HCT116 (cell line): ENCODE measurements around the gene RPL29. TPM values are rescaled to one million over a fixed set of nuclear protein-coding genes. Genes with fewer than 3 reads are reported as not detected.

ENCODE experiments used
- ATAC-seq: fragments of 200-7000 bp; cut with Tn5 transposase; 2 replicates; pipeline ENCODE4 v1.9.1; 2020; ENCODE audit warnings: mild to moderate bottlenecking, moderate library complexity
- BruUV-seq: library from RNA; stranded (reverse); fragments of 400-500 nt; replicated peaks from 2 replicates; lab custom pipeline; 2021; lab: Mats Ljungman, UMichigan
- CTCF ChIA-PET: fragments of 300-600 bp; sonication (Branson Sonifier 250); formaldehyde crosslinking; loops from one replicate; lab custom pipeline; 2021; ENCODE audit warnings: antibody characterized with exemption; lab: Charles Lee
- POLR2A ChIA-PET: fragments of 300-600, 350-600 bp; sonication (Branson Sonifier 250); formaldehyde crosslinking; loops from one replicate; lab custom pipeline; 2021; ENCODE audit warnings: antibody characterized with exemption; lab: Charles Lee
- RAD21 ChIA-PET, 2 experiments: fragments of 300-600 bp; sonication (Branson Sonifier 250); formaldehyde crosslinking; loops; one replicate each; lab custom pipeline; 2023; ENCODE audit warnings: low total read pairs in 2 of 2; ENCODE audit not compliant: uncharacterized antibody in 2 of 2, unreplicated experiment in 2 of 2, low non-redundant PET in 1 of 2; lab: Charles Lee
- DNase-seq: peaks from one replicate; pipeline ENCODE4 v3.0.0-alpha.2; 2010; ENCODE audit warnings: low read depth, low spot score
- H2AFZ ChIP-seq: fragments of 200-600 bp; shearing (Covaris generic), sonication (generic); 2 replicates; pipeline ENCODE4 v1.6.1; 2017; ENCODE audit warnings: low read depth, mixed run types, mixed read lengths, antibody characterized with exemption, low read length; ENCODE audit not compliant: poor library complexity, severe bottlenecking
- H3K27ac ChIP-seq: 2 replicates; pipeline ENCODE4 v1.5.1; 2012; ENCODE audit warnings: low read depth, low read length
- H3K27me3 ChIP-seq: fragments of 200-600 bp; sonication (generic); 2 replicates; pipeline ENCODE4 v1.6.1; 2016; ENCODE audit warnings: mixed run types, low read length, mixed read lengths; ENCODE audit not compliant: insufficient read depth
- H3K36me3 ChIP-seq, 2 experiments: fragments of 200-500 bp in 1 of 2; fragments of 200-600 bp in 1 of 2; sonication (Bioruptor generic) in 1 of 2; sonication (generic) in 1 of 2; 2 replicates each; pipeline versions ENCODE4 v1.5.1 to v1.6.1; 2014 to 2016; ENCODE audit warnings: low read length in 2 of 2, inconsistent platforms in 1 of 2, mixed read lengths in 1 of 2, mixed run types in 1 of 2; ENCODE audit not compliant: insufficient read depth in 2 of 2, control insufficient read depth in 1 of 2
- H3K4me1 ChIP-seq, 2 experiments: fragments of 200-600 bp in 1 of 2; sonication (generic) in 1 of 2; 2 replicates each; pipeline versions ENCODE4 v1.5.1 to v1.6.1; 2012 to 2017; ENCODE audit warnings: low read length in 2 of 2, inconsistent platforms in 1 of 2, mild to moderate bottlenecking in 1 of 2, mixed read lengths in 1 of 2, mixed run types in 1 of 2, moderate library complexity in 1 of 2; ENCODE audit not compliant: insufficient read depth in 2 of 2, control insufficient read depth in 1 of 2
- H3K4me2 ChIP-seq: fragments of 200-600 bp; sonication (generic); 2 replicates; pipeline ENCODE4 v1.6.1; 2017; ENCODE audit warnings: mixed run types, low read length, mixed read lengths
- H3K4me3 ChIP-seq, 2 experiments: fragments of 200-600 bp in 1 of 2; sonication (generic) in 1 of 2; replicated peaks in 1 of 2; 2 replicates each; pipeline ENCODE4 v1.5.1; 2011 to 2016; ENCODE audit warnings: low read length in 2 of 2, control low read depth in 1 of 2, low read depth in 1 of 2, mild to moderate bottlenecking in 1 of 2, mixed read lengths in 1 of 2, mixed run types in 1 of 2
- H3K79me2 ChIP-seq: fragments of 200-600 bp; sonication (generic); 2 replicates; pipeline ENCODE4 v1.6.1; 2017; ENCODE audit warnings: mild to moderate bottlenecking, mixed run types, low read length, moderate library complexity, mixed read lengths; ENCODE audit not compliant: insufficient read depth
- H3K9ac ChIP-seq: fragments of 200-600 bp; sonication (generic); 2 replicates; pipeline ENCODE4 v1.6.1; 2016; ENCODE audit warnings: low read length, mixed read lengths
- H3K9me2 ChIP-seq: fragments of 200-600 bp; sonication (generic), shearing (Covaris generic); 2 replicates; pipeline ENCODE4 v1.6.1; 2017; ENCODE audit warnings: mixed run types, mild to moderate bottlenecking, moderate library complexity; ENCODE audit not compliant: insufficient read depth
- H3K9me3 ChIP-seq, 2 experiments: fragments of 200-500 bp in 1 of 2; fragments of 200-600 bp in 1 of 2; sonication (Bioruptor generic) in 1 of 2; sonication (generic) in 1 of 2; 2 replicates each; pipeline ENCODE4 v1.6.1; 2014 to 2017; ENCODE audit warnings: low read length in 2 of 2, mixed read lengths in 2 of 2, inconsistent platforms in 1 of 2, low read depth in 1 of 2, mild to moderate bottlenecking in 1 of 2, mixed run types in 1 of 2, moderate library complexity in 1 of 2; ENCODE audit not compliant: control insufficient read depth in 1 of 2, insufficient read depth in 1 of 2
- H4K20me1 ChIP-seq: fragments of 200-600 bp; sonication (generic), shearing (Covaris generic); 2 replicates; pipeline ENCODE4 v1.6.1; 2017; ENCODE audit warnings: mixed run types, mild to moderate bottlenecking, moderate library complexity; ENCODE audit not compliant: insufficient read depth
- ATF3 ChIP-seq: IDR thresholded peaks from 2 replicates; pipeline ENCODE4 v1.6.1; 2012
- CBX3 ChIP-seq: IDR thresholded peaks from 2 replicates; pipeline ENCODE4 v1.6.1; 2012; ENCODE audit warnings: low read depth
- CEBPB ChIP-seq: IDR thresholded peaks from 2 replicates; pipeline ENCODE4 v1.6.1; 2012; ENCODE audit warnings: low read depth
- EGR1 ChIP-seq: IDR thresholded peaks from 2 replicates; pipeline ENCODE4 v1.6.1; 2012; ENCODE audit warnings: low read depth
- ELF1 ChIP-seq: IDR thresholded peaks from 2 replicates; pipeline ENCODE4 v1.6.1; 2012; ENCODE audit warnings: low read depth, borderline replicate concordance
- EZH2 ChIP-seq: fragments of 200-600 bp; sonication (generic); IDR thresholded peaks from 2 replicates; pipeline ENCODE4 v1.6.1; 2017; ENCODE audit warnings: antibody characterized with exemption, mixed run types
- EZH2phosphoT487 ChIP-seq: fragments of 200-600 bp; IDR thresholded peaks from 2 replicates; pipeline ENCODE4 v1.6.1; 2018; ENCODE audit warnings: antibody characterized with exemption, borderline replicate concordance
- MAX ChIP-seq: IDR thresholded peaks from 2 replicates; pipeline ENCODE4 v1.6.1; 2012
- POLR2A ChIP-seq: IDR thresholded peaks from 2 replicates; pipeline ENCODE4 v1.7.0; 2011; ENCODE audit warnings: borderline replicate concordance; ENCODE audit not compliant: insufficient read depth, insufficient read length; ENCODE audit errors: extremely low read depth
- RAD21 ChIP-seq: IDR thresholded peaks from 2 replicates; pipeline ENCODE4 v1.6.1; 2012; ENCODE audit warnings: low read depth, mild to moderate bottlenecking
- SIN3A ChIP-seq: IDR thresholded peaks from 2 replicates; pipeline ENCODE4 v1.6.1; 2012; ENCODE audit warnings: low read depth
- SP1 ChIP-seq: IDR thresholded peaks from 2 replicates; pipeline ENCODE4 v1.6.1; 2012; ENCODE audit warnings: low read depth
- SRF ChIP-seq: IDR thresholded peaks from 2 replicates; pipeline ENCODE4 v1.6.1; 2012; ENCODE audit warnings: low read depth
- ZBTB33 ChIP-seq: IDR thresholded peaks from 2 replicates; pipeline ENCODE4 v1.6.1; 2011; ENCODE audit warnings: mild to moderate bottlenecking, low read length, moderate library complexity; ENCODE audit not compliant: insufficient replicate concordance; ENCODE audit errors: extremely low read depth
- ZNF274 ChIP-seq: fragments of 200-500 bp; sonication (Bioruptor generic); IDR thresholded peaks from 2 replicates; pipeline ENCODE4 v1.6.1; 2014; ENCODE audit warnings: mild to moderate bottlenecking, low read depth, low read length, inconsistent platforms
- intact Hi-C: fragments of 100-400 bp; cut with micrococcal nuclease; formaldehyde crosslinking; loops from 2 replicates; pipeline ENCODE4 v1.10.0; 2022
- total RNA-seq: library from RNA; stranded (reverse); gene quantifications from one replicate; pipeline ENCODE4 v1.2.1, GENCODE V29; 2021; ENCODE audit not compliant: unreplicated experiment
- TF ChIP-seq, protein P1 (sequence below), 3 experiments: fragments of 200-600 bp in 1 of 3; sonication (generic) in 1 of 3; IDR thresholded peaks in 2 of 3; conservative IDR thresholded peaks in 1 of 3; 2 replicates each; pipeline ENCODE4 v1.5.1; 2012 to 2017; ENCODE audit warnings: low read depth in 2 of 3, low read length in 2 of 3, antibody characterized with exemption in 1 of 3, borderline replicate concordance in 1 of 3, control low read depth in 1 of 3, mild to moderate bottlenecking in 1 of 3, mixed read lengths in 1 of 3, mixed run types in 1 of 3, moderate library complexity in 1 of 3; ENCODE audit not compliant: insufficient read depth in 1 of 3

The RPL29 gene
- total RNA-seq, 1 experiment from 2014 or later = 1,880 TPM

GRCh38 chr3:51960386-51960785, 35.3 kb downstream of the RPL29 start:
- no peak for TF ChIP-seq SIN3A
- no peak for TF ChIP-seq ELF1
- no peak for TF ChIP-seq ZNF274
- TF ChIP-seq RAD21 = no peak
- TF ChIP-seq MAX = no peak
- TF ChIP-seq EZH2phosphoT487 = no peak
- no peak for TF ChIP-seq ZBTB33
- no peak for TF ChIP-seq CBX3
- TF ChIP-seq EGR1 = no peak
- 0 out of 4 replicates have a peak, but pooled peaks cover 0 to 3% of the 10 kb centered on the region in 2 experiments for H3K36me3 ChIP-seq
- ATAC-seq = no peak
- H3K79me2 ChIP-seq = no peaks in the 10 kb centered on the region
- CTCF ChIA-PET = no interaction called here
- intact Hi-C loops = no loop called here
- POLR2A ChIA-PET = no interaction called here
- H2AFZ ChIP-seq = no peak overlapping the region
- no peaks in the 10 kb centered on the region for H3K27me3 ChIP-seq
- no peak for DNase-seq
- no peaks in the 10 kb centered on the region for H4K20me1 ChIP-seq
- RAD21 ChIA-PET = no interaction called here
- no TSS peak for BruUV-seq
- no peak overlapping the region for H3K9ac ChIP-seq
- H3K9me2 ChIP-seq = no peaks in the 10 kb centered on the region
- H3K4me1 ChIP-seq = no peaks in the 10 kb centered on the region
- H3K27ac ChIP-seq = no peak overlapping the region
- H3K4me3 ChIP-seq = no peak overlapping the region
- H3K4me2 ChIP-seq = no peak overlapping the region
- H3K9me3 ChIP-seq = no peaks in the 10 kb centered on the region

GRCh38 chr3:51959651-51960050, 36.0 kb downstream of the RPL29 start:
- intact Hi-C loops = no loop called here
- RAD21 ChIA-PET = no interaction called here
- 0 out of 4 replicates have a peak, but pooled peaks cover 0 to 3% of the 10 kb centered on the region in 2 experiments for H3K36me3 ChIP-seq
- BruUV-seq = no TSS peak
- CTCF ChIA-PET = no interaction called here
- H3K4me3 ChIP-seq = no peak overlapping the region
- ATAC-seq (no peak), DNase-seq (no peak)
- no peaks in the 10 kb centered on the region for H4K20me1 ChIP-seq
- POLR2A ChIA-PET = no interaction called here
- H3K27me3 ChIP-seq = no peaks in the 10 kb centered on the region
- no peaks in the 10 kb centered on the region for H3K9me2 ChIP-seq
- H3K9me3 ChIP-seq = no peaks in the 10 kb centered on the region
- no peaks in the 10 kb centered on the region for H3K4me1 ChIP-seq
- no peak overlapping the region for H2AFZ ChIP-seq
- no peaks in the 10 kb centered on the region for H3K79me2 ChIP-seq
- no peak overlapping the region for H3K27ac ChIP-seq
- H3K9ac ChIP-seq = no peak overlapping the region
- no peak overlapping the region for H3K4me2 ChIP-seq
- TF ChIP-seq SRF (no peak), EZH2 (no peak), ZBTB33 (no peak), POLR2A (no peak), ATF3 (no peak), SP1 (no peak), SIN3A (no peak), CEBPB (no peak)
- TF ChIP-seq, protein P1, sequence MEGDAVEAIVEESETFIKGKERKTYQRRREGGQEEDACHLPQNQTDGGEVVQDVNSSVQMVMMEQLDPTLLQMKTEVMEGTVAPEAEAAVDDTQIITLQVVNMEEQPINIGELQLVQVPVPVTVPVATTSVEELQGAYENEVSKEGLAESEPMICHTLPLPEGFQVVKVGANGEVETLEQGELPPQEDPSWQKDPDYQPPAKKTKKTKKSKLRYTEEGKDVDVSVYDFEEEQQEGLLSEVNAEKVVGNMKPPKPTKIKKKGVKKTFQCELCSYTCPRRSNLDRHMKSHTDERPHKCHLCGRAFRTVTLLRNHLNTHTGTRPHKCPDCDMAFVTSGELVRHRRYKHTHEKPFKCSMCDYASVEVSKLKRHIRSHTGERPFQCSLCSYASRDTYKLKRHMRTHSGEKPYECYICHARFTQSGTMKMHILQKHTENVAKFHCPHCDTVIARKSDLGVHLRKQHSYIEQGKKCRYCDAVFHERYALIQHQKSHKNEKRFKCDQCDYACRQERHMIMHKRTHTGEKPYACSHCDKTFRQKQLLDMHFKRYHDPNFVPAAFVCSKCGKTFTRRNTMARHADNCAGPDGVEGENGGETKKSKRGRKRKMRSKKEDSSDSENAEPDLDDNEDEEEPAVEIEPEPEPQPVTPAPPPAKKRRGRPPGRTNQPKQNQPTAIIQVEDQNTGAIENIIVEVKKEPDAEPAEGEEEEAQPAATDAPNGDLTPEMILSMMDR (IDR thresholded peaks at IDR 0.05 in 2 of 3, conservative IDR thresholded peaks at IDR 0.05 in 1 of 3; ENCODE audit: borderline replicate concordance in 1 of 3, insufficient read depth in 1 of 3, low read depth in 2 of 3, low read length in 2 of 3) = no peak
